A549 (cell line): Measurements from ENCODE around the gene TCF12.

ENCODE experiments used
- CTCF ChIP-seq: fragments of >200 bp; sonication (Bioruptor Twin); formaldehyde crosslinking; IDR thresholded peaks from 3 replicates; pipeline ENCODE4 v1.5.1; 2016
- HOXA7 ChIP-seq: fragments of 250-450 bp; sonication (Bioruptor Pico); IDR thresholded peaks from 2 replicates; pipeline ENCODE4 v1.5.0; 2020; ENCODE audit warnings: mild to moderate bottlenecking, moderate library complexity

- TF ChIP-seq CTCF (no peak), HOXA7 (CRISPR knock-in tag) (no peak)
These were observed 379.8 kb downstream of the TCF12 start for GRCh38 chr15:57298204-57298603.
